Panc1 (cell line): ENCODE results near the gene CCDC47.

Experiments used
- CTCF ChIP-seq: fragments of 450-650 bp; IDR thresholded peaks from 2 replicates; pipeline ENCODE4 v1.5.1; 2017; ENCODE audit warnings: mild to moderate bottlenecking
- POLR2AphosphoS5 ChIP-seq: IDR thresholded peaks from 2 replicates; pipeline ENCODE4 v1.6.1; 2012; ENCODE audit warnings: mild to moderate bottlenecking, low read depth, low read length, moderate library complexity
- REST ChIP-seq, 2 experiments: IDR thresholded peaks; 2 replicates each; pipeline ENCODE4 v1.6.1; 2011 to 2012; ENCODE audit warnings: low read depth in 2 of 2, control low read depth in 1 of 2, low read length in 1 of 2, mild to moderate bottlenecking in 1 of 2, moderate library complexity in 1 of 2; ENCODE audit not compliant: insufficient read depth in 1 of 2
- SIN3A ChIP-seq: IDR thresholded peaks from 2 replicates; pipeline ENCODE4 v1.6.1; 2012; ENCODE audit warnings: low read depth, mild to moderate bottlenecking, low read length, moderate library complexity, borderline replicate concordance; ENCODE audit not compliant: insufficient read depth
- TCF7L2 ChIP-seq: IDR thresholded peaks from 2 replicates; pipeline ENCODE4 v1.6.1; 2011; ENCODE audit warnings: mild to moderate bottlenecking, low read depth, low read length, inconsistent platforms

- TF ChIP-seq CTCF (no peak), SIN3A (no peak), POLR2AphosphoS5 (no peak), REST (IDR thresholded peaks at IDR 0.05; ENCODE audit: insufficient read depth in 1 of 2, low read depth in 2 of 2, low read length in 1 of 2) (no peak), TCF7L2 (no peak)
Measured at GRCh38 chr17:63752707-63753106, 20.7 kb downstream of the CCDC47 start.
